Measurements from ENCODE around the gene GDPGP1. TPM values are rescaled to one million over a fixed set of nuclear protein-coding genes. Genes with fewer than 3 reads are reported as not detected.

GDPGP1 gene
- polyA plus RNA-seq, 1 donor (not counting 4 experiments of a cell fraction or from before 2014, with no cell fraction given): 0.92 TPM

DNA sequence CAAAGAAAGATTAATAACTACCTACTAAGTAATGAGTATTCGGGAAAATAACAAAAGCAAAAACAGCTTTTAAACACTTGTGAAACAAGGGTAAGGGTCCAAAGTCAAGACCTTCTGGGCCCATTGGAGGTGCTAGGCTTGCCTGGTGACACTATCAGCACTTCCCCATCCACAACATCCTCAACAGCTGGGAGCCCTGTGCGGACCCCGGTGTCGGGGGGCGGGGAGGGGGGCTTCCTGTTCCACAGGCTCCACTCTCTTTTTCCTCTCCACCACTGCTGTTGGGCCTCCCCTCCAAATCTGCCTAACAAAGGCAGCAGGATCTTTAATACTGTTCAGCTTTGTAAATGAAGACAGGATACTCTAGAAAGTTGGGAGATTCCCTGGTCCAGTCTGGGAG, 53.1 kb downstream of the GDPGP1 start:
- H3K4me3 ChIP-seq (ENCODE audit: control insufficient read depth in 2 of 3, extremely low read depth in 1 of 3, insufficient read depth in 2 of 3, low read depth in 1 of 3, low read length in 3 of 3): no peak overlapping the region
- H2AFZ ChIP-seq (ENCODE audit: control insufficient read depth, low read length): no peak overlapping the region
- H3K36me3 ChIP-seq (ENCODE audit: control insufficient read depth in 2 of 2, extremely low read depth in 1 of 2, insufficient read depth in 2 of 2, low read length in 2 of 2): no peaks in the 10 kb centered on the region
- no peaks in the 10 kb centered on the region for H3K4me1 ChIP-seq (ENCODE audit: control insufficient read depth, extremely low read depth, insufficient read depth, low read length)
- TF ChIP-seq, protein P1, sequence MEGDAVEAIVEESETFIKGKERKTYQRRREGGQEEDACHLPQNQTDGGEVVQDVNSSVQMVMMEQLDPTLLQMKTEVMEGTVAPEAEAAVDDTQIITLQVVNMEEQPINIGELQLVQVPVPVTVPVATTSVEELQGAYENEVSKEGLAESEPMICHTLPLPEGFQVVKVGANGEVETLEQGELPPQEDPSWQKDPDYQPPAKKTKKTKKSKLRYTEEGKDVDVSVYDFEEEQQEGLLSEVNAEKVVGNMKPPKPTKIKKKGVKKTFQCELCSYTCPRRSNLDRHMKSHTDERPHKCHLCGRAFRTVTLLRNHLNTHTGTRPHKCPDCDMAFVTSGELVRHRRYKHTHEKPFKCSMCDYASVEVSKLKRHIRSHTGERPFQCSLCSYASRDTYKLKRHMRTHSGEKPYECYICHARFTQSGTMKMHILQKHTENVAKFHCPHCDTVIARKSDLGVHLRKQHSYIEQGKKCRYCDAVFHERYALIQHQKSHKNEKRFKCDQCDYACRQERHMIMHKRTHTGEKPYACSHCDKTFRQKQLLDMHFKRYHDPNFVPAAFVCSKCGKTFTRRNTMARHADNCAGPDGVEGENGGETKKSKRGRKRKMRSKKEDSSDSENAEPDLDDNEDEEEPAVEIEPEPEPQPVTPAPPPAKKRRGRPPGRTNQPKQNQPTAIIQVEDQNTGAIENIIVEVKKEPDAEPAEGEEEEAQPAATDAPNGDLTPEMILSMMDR (optimal IDR thresholded peaks at IDR 0.05 in 1 of 3, IDR thresholded peaks at IDR 0.05 in 1 of 3, conservative IDR thresholded peaks at IDR 0.05 in 1 of 3; ENCODE audit: extremely low read depth in 1 of 3, insufficient read depth in 2 of 3, low read length in 3 of 3): no peak
- TF ChIP-seq EZH2 (IDR thresholded peaks at IDR 0.05; ENCODE audit: low read length): no peak
- H3K4me2 ChIP-seq (ENCODE audit: control insufficient read depth, extremely low read depth, insufficient read depth, low read depth, low read length): no peak overlapping the region
- no peaks in the 10 kb centered on the region for H3K27me3 ChIP-seq (ENCODE audit: control insufficient read depth, extremely low read depth, insufficient read depth, low read length)
- H3K9me1 ChIP-seq (ENCODE audit: control insufficient read depth, extremely low read depth, insufficient read depth, low read length): no peaks in the 10 kb centered on the region
- no peaks in the 10 kb centered on the region for H4K20me1 ChIP-seq (ENCODE audit: control insufficient read depth, extremely low read depth, insufficient read depth, low read length)
- H3K9me3 ChIP-seq (ENCODE audit: control insufficient read depth, low read depth, low read length): no peaks in the 10 kb centered on the region
- DNase-seq (ENCODE audit: low read depth, low spot score): no peak
- H3K79me2 ChIP-seq (ENCODE audit: control insufficient read depth, insufficient read depth, low read length): no peaks in the 10 kb centered on the region
- H3K9ac ChIP-seq (ENCODE audit: control insufficient read depth, extremely low read depth, insufficient read depth, low read length): no peak overlapping the region
- no peak overlapping the region for H3K27ac ChIP-seq (ENCODE audit: control insufficient read depth, insufficient read depth, low read length)
- dilution Hi-C loops (cut with MboI; ENCODE audit: extremely low pct_ligation_motif_present, low sequenced_read_pairs): no loop called here
- no peak for FAIRE-seq

DNA sequence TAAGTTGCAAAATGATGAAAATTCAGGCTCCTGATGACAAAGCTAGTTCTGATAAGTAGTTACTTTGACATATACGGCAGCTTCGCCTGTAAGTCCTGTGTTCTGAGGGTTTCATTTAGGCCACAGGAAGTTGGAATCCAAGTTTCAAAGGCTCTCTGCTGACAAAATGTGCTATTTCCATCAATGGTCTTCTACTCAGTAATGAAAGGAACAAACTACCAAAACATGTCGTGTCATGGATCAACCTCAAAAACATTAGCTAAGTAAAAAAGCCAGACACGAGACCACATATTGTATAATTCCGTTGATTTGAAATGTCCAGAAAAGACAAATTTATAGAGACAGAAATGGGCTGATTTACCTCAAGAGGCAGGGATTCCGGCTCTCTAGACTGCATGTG, 53.9 kb downstream of the GDPGP1 start:
- H3K4me3 ChIP-seq (ENCODE audit: control insufficient read depth in 2 of 3, extremely low read depth in 1 of 3, insufficient read depth in 2 of 3, low read depth in 1 of 3, low read length in 3 of 3): no peak overlapping the region
- no peak overlapping the region for H3K9ac ChIP-seq (ENCODE audit: control insufficient read depth, extremely low read depth, insufficient read depth, low read length)
- H3K4me1 ChIP-seq (ENCODE audit: control insufficient read depth, extremely low read depth, insufficient read depth, low read length): no peaks in the 10 kb centered on the region
- no peak for TF ChIP-seq EZH2 (IDR thresholded peaks at IDR 0.05; ENCODE audit: low read length)
- H3K9me3 ChIP-seq (ENCODE audit: control insufficient read depth, low read depth, low read length): no peaks in the 10 kb centered on the region
- FAIRE-seq (no peak), DNase-seq (ENCODE audit: low read depth, low spot score) (no peak)
- dilution Hi-C loops (cut with MboI; ENCODE audit: extremely low pct_ligation_motif_present, low sequenced_read_pairs): no loop called here
- H3K9me1 ChIP-seq (ENCODE audit: control insufficient read depth, extremely low read depth, insufficient read depth, low read length): no peaks in the 10 kb centered on the region
- no peak overlapping the region for H3K4me2 ChIP-seq (ENCODE audit: control insufficient read depth, extremely low read depth, insufficient read depth, low read depth, low read length)
- no peaks in the 10 kb centered on the region for H3K27me3 ChIP-seq (ENCODE audit: control insufficient read depth, extremely low read depth, insufficient read depth, low read length)
- no peaks in the 10 kb centered on the region for H4K20me1 ChIP-seq (ENCODE audit: control insufficient read depth, extremely low read depth, insufficient read depth, low read length)
- H3K79me2 ChIP-seq (ENCODE audit: control insufficient read depth, insufficient read depth, low read length): no peaks in the 10 kb centered on the region
- no peak overlapping the region for H2AFZ ChIP-seq (ENCODE audit: control insufficient read depth, low read length)
- no peaks in the 10 kb centered on the region for H3K36me3 ChIP-seq (ENCODE audit: control insufficient read depth in 2 of 2, extremely low read depth in 1 of 2, insufficient read depth in 2 of 2, low read length in 2 of 2)
- no peak overlapping the region for H3K27ac ChIP-seq (ENCODE audit: control insufficient read depth, insufficient read depth, low read length)

DNA sequence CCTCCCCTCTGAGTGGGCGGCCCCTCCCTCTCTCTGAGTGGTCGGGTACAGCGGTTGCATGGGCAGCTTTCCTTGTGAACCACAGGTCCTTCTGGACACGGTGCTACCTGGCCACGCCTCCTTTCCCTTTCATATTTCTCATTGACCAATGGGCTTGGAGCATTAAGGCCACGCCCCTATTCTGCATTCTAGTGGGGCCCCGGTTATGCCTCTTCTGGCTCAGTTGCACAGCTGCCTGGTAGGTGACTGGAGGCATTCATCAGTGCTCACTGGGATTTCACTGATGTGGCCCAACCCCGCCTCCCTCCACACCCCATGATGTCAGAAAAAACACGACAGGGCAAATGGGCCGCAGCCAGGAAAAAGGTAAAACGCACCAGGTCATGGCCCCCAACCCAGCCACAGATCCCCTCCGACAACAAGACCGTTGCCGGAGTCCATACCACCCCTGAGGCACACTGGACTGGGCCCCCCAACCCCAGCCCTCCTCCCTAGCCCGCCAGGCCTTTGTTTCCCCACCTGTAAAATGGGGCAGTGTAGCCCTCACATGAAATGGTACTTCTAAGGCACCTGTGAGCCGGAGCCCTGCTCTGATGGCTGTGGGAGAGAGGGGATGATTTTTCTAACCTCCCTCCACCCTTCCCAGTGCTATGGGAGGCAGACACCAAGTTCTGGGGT, 57.8 kb downstream of the GDPGP1 start:
- Histone ChIP-seq H3K4me3 (ENCODE audit: control insufficient read depth in 2 of 3, extremely low read depth in 1 of 3, insufficient read depth in 2 of 3, low read depth in 1 of 3, low read length in 3 of 3) (no peak overlapping the region), H2AFZ (ENCODE audit: control insufficient read depth, low read length) (no peak overlapping the region), H3K9ac (ENCODE audit: control insufficient read depth, extremely low read depth, insufficient read depth, low read length) (no peak overlapping the region), H3K27ac (ENCODE audit: control insufficient read depth, insufficient read depth, low read length) (no peak overlapping the region), H3K9me1 (ENCODE audit: control insufficient read depth, extremely low read depth, insufficient read depth, low read length) (no peaks in the 10 kb centered on the region), H3K27me3 (ENCODE audit: control insufficient read depth, extremely low read depth, insufficient read depth, low read length) (no peaks in the 10 kb centered on the region), H3K79me2 (ENCODE audit: control insufficient read depth, insufficient read depth, low read length) (no peaks in the 10 kb centered on the region), H3K4me1 (ENCODE audit: control insufficient read depth, extremely low read depth, insufficient read depth, low read length) (no peaks in the 10 kb centered on the region), H3K9me3 (ENCODE audit: control insufficient read depth, low read depth, low read length) (no peaks in the 10 kb centered on the region), H3K4me2 (ENCODE audit: control insufficient read depth, extremely low read depth, insufficient read depth, low read depth, low read length) (no peak overlapping the region), H4K20me1 (ENCODE audit: control insufficient read depth, extremely low read depth, insufficient read depth, low read length) (no peaks in the 10 kb centered on the region), H3K36me3 (ENCODE audit: control insufficient read depth in 2 of 2, extremely low read depth in 1 of 2, insufficient read depth in 2 of 2, low read length in 2 of 2) (no peaks in the 10 kb centered on the region)
- dilution Hi-C loops (cut with MboI; ENCODE audit: extremely low pct_ligation_motif_present, low sequenced_read_pairs): no loop called here
- FAIRE-seq: no peak
- no peak for TF ChIP-seq EZH2 (IDR thresholded peaks at IDR 0.05; ENCODE audit: low read length)
- TF ChIP-seq, protein P1 (optimal IDR thresholded peaks at IDR 0.05 in 1 of 3, IDR thresholded peaks at IDR 0.05 in 1 of 3, conservative IDR thresholded peaks at IDR 0.05 in 1 of 3; ENCODE audit: extremely low read depth in 1 of 3, insufficient read depth in 2 of 3, low read length in 3 of 3): no peak
- DNase-seq (ENCODE audit: low read depth, low spot score): no peak

All from keratinocyte (primary cell).